Pulmonary artery endothelial cell (primary cell): ENCODE data around the gene SMIM32. TPM values are rescaled to one million over a fixed set of nuclear protein-coding genes. Genes with fewer than 3 reads are reported as not detected.

Experiments
- DNase-seq: peaks from one replicate; pipeline ENCODE4 v3.0.0-alpha.2; 2011; ENCODE audit warnings: low read depth, low spot score
- total RNA-seq: library from RNA; depleted of rRNA; stranded (reverse); fragments of >200 nt; gene quantifications from 2 replicates; pipeline ENCODE4 v1.2.3, GENCODE V29; 2014

The SMIM32 gene
- total RNA-seq, 1 donor from 2014 or later, result not detected

DNA sequence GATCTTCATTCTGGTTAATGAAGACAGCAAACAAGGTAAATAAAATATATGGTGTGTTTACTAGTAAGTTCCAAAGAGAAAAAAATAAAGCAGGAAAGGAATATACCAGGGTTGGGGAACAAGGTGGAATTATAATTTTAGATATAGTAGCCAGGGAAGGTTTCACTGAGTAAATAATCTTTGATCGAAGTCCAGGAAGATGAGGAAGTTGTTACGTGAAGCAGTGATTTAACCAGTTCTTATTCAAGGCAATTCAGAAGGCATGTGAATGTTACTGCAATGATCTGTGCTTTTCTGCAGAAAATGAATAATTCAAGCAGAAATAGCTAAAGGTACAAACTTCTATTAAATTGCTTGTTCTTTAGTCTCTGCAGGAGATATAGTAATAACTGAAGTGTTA lies 6.2 kb downstream of the SMIM32 start:
- DNase-seq, result no peak

DNA sequence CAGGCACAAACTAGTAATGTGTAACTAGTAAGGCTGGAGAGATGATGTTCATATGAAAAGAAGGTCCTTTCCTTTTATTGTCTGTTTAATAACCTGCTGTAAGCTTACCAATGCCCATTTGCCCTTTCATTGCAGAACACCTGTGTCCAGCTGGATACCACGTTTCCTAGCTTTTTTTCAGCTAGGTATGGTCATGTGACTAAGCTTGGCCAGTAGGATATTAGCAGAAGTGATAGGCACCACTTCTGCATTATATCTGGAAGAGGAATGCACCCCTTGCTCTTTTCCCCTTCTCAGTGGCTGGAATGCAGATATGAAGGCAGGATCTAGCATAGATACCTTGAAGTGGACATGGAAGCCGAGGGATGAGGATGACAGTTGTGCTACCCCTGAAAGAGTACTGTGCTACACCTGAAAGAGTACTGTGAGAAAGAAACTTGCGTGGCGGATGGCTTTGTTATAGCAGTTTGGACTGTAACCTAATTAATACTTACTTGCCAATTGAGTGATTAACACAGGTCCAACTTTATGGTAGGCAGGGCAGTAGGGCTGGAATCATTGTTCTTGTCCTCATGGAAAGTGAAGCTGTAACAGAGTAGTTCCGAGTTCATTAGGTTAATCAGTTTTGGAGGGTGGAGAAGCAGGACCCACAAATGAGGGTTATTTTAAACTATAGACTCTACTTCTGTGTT lies 6.8 kb downstream of the SMIM32 start:
- no peak for DNase-seq

DNA sequence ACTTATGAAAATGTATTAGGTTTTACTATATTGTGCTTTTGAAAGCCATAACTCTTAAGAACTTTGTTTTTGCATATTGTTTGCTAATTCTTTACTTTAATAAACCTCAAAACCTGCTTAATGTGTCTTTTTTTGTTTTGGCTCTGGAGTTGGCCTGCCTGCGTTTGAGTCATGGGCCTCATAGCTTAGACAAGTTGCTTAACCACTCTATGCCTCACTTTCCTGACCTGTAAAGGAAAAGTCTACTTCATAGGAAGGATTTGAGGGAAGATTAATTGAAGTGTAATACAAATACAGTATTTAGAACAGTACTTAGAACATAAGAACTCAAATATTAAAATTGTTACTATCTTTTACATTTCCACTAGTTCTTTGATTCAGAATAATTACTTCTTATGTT lies 10.3 kb downstream of the SMIM32 start:
- DNase-seq, result no peak

DNA sequence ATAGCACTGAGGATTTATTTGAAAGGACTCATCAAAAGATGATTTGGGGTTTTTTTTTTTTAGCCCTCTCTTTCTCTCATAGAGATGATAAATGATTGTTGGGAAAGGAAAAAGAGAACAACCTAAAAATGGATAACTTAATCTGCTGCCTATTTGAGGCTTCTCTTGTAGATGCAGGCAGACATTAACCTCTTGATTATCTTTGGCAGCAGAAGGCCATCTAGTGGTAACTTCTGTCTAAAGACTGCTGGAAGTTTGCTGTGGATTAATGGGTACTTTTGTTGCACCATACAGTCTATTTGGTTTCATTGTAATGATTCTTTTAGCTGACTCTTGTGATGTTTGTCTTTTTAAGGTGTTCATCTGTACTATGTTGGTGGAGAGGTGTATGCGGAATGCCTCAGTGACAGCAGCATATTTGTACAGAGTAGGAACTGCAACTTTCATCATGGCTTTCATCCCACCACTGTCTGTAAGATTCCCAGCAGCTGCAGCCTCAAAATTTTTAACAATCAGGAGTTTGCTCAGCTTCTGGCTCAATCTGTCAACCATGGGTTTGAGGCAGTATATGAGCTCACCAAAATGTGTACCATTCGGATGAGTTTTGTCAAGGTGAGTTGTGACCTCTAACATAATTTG lies 18.8 kb downstream of the SMIM32 start:
- DNase-seq, result no peak

DNA sequence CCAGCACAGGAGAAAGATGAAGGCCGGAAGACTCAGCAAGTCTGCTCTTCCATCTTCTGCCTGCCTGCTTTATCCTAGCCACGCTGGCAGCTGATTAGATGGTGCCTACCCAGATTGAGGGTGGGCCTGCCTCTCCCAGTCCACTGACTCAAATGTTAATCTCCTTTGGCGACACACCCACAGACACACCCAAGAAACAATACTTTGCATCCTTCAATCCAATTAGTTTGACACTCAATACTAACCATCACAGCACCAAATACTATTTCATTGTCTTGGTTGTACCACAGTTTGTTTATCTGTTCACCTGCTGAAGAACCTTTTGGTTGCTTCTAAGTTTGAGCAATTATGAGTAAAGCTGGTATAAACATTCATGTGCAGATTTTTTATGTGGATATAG lies 23.7 kb downstream of the SMIM32 start:
- no peak for DNase-seq

DNA sequence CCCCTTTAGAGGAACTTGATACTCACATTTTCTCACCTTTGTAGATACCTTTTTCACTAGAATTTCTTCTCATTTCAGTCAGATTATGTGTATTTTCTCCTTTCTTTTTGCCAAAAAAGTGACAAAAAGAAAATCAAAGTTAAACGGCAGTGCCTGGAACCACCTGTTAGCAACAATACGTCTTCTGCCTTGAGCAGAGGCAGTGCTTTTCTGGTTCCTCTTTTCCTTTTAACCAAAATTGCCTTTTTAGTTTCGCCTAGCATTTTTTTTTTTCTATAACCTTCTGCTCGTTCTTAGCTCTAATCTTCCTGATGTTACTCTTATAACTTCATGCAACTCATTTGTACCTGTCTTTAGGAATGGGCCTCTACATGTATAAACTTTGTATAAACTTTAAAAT lies 26.1 kb downstream of the SMIM32 start:
- no peak for DNase-seq

DNA sequence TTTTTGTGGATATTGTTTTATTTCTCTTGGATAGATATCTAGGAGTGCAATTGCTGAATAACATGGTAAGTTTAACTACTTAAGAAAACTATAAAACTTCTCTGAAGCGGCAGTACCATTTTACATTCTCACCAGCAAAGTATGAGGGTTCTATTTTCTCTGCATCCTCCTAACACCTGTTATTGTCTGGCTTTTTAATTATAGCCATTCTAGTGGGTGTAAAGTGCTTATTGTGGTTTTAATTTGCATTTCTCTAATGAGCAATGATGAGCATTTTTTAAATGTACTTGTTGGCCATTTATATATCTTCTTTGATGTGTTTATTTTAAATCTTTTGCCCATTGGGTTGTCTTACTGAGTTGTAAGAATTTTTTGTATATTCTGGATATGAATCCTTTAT lies 28.7 kb downstream of the SMIM32 start:
- DNase-seq, result no peak

DNA sequence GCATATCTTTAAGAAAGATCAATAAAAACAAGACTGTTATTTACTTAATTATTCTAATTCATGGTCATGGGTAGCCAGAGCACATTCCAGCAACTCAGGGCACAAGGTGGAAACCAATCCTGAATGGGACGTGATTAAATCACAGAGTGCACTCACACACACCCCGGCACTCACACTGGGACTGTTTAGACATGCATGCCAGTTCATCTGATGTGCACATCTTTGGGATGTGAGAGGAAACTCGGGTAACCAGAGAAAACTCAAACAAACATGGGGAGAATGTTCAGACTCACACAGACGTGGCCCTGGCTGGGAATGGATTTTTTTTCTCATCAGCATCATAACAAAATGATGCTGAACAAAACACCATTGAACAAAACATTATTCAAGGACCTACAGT lies 31.0 kb downstream of the SMIM32 start:
- DNase-seq, result no peak

DNA sequence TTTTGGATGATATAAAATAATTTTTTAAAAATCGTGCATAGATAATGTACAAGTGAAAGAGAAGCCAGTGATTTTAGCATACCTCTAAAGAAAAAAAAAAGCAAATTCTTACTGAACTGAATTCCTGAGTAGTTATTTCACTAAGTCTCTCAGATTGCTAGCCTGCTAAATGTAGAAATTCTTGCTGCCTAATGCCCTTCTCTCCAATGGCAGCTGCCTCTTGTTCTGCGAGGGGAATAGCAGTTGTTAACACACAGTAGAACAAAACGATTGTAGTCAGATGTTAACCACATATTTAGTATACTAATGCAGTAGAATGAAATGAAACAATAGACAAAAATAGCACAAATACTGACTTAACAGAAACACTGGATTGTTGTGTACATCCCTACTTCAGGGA lies 33.5 kb downstream of the SMIM32 start:
- DNase-seq, result no peak

DNA sequence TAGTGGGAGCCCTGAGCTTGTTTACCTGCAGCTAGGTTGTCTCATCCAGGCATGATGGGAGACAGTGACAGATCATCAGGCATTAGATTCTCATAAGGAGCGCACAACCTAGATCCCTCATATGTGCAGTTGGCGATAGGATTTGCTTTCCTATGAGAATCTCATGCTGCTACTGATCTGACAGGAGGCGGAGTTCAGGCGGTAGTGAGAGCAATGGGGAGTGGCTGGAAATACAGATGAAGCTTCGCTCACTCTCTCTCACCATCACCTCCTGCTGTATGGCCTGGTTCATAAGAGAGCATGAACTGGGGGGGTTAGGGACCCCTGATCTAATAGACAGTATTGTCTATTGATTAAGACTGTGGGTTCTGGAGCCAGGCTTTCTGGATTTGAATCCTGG lies 35.4 kb downstream of the SMIM32 start:
- no peak for DNase-seq

DNA sequence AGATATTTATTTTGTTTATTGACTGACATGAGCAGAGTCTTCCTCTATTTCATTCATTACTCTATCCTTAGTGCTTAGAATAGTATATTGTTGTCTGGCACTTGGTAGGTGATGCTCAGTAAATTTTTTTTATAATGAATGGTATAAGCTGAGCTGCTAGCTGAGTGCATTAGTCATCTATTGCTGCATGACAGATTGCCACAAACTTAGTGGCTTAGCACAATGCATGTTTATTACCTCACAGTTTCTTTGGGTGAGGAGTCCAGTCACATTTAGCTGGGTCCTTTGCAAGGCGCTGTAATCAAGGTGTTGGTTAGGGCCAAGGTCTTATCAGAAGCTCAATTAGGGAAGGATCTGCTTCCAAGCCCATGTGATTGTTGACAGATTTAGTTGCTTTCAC lies 37.2 kb downstream of the SMIM32 start:
- DNase-seq, result no peak

DNA sequence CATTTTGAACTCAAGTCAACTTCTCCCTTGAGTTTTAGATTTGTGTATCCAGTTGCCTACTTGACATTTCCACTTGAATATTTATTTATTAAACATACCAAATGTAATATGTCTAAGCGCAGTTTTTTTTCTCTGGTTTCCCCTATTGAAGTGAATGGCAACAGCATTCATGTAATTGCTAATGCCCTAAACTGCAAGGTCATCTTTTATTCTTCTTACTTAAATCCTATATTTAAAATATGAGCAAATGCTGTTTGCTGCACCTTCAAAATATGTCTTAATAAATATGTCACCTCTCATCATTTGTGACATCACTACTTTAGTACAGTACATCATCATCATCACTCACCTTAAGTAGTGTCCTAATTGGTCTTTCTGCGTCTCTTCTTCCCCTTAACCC lies 37.9 kb downstream of the SMIM32 start:
- DNase-seq, result no peak

DNA sequence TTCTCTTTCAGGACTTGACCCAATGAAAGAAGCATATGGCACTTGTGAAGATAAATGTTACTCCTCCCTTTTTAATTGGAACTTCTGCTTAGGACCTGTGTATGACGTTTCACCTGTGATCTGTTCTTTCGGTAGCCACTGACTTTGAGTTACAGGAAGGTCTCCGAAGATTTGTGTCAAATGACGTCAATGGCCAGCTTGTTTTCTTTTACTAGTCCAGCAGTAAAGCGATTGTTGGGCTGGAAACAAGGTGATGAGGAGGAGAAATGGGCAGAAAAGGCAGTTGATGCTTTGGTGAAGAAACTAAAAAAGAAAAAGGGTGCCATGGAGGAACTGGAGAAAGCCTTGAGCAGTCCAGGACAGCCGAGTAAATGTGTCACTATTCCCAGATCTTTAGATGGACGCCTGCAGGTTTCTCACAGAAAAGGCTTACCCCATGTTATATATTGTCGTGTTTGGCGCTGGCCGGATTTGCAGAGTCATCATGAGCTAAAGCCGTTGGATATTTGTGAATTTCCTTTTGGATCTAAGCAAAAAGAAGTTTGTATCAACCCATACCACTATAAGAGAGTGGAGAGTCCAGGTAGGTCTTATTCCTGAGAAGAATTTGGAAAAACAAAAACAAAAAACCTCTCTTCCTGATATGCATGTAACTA lies 39.3 kb downstream of the SMIM32 start:
- DNase-seq, result no peak

DNA sequence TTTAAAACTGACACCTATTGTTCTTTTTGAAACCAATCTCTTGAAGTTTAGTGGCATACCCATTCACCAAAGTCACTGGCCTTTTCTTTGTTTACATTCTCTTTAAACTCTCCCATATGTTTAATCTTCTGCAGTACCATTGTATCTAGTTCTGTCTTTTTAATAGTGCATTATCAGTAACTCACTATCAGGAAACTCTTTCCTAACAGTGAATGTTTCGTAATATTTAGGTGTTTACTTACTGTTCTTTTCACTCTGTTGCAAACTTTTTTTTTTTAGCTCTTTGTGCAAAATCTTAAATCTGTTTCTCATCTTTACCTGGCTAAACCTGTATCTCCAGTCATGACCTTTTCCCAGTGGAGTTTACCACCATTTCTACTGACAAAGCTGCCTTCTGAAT lies 43.1 kb downstream of the SMIM32 start:
- DNase-seq, result no peak

DNA sequence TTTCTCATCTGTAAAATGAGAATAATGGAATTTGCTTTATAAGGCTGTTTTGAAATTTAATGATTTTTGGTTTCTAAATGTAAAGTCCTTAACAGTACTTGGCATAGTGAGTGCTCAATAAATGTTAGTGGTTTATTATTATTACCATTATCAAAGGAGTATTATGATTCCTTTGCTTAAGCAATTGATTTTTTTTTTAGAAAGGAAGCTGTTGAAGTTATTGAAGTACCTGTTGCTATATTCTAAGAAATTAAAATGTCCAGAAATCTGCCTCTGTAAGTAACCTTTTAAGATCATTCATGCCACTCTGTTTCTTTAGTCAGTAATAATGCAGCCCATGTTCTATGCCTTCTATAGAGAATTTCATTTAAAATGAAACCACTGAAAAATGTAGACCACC lies 45.3 kb downstream of the SMIM32 start:
- DNase-seq, result no peak

DNA sequence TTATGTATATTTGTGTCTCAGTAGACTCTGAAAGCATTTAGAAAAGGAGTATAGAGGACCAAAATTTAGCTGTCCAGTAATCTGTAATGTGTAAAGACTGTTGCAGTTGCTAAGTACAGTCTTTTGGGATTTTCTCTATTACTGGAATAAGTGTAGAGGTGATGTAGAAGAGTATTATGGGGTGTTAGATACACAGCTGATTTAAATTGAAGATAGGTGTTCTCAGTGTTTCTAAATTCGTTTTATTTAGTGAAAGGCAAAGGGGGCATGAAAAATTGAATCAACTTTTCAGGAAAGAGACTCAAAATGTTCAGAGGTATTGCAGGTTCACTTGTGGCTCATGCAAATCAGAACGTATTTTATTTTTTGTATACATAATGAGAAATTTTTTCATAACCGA lies 46.8 kb downstream of the SMIM32 start:
- DNase-seq, result no peak

DNA sequence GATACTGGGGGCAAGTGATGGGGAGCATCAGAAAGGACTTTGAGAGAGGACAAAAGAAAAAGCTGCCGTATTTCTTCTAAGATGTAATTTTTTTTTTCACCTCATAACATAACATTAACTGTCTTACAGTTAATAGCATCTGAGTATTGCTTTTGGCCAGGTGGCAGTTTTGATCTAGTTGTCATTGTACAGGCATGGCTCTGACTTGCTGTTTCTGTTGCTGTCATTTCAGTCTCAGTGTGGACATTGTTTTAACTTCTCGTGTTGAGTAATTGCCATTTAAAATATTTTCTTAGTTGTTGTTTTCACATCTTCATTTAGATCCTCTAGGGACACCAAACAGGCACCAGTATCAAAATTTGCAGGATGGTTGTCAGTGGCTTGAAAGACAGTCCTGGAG lies 47.9 kb downstream of the SMIM32 start:
- no peak for DNase-seq

DNA sequence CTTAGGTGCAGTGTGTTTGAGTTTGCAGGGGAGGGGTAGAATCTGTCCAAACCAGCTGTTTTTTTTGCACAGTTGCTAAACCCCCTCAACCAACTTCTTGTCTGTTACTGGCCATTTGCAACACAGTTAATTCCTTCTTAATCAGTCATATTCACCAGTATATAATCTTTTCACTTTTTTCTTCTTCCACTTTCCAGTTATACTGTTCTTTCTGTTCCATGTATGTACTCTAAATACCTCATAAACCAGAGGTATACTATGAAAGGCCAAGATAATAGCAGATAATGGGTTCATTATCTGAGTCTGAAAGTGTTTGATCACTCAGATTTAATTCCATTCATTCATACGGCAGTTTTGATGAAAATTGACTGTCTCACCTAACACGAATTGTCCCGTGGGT lies 49.2 kb downstream of the SMIM32 start:
- no peak for DNase-seq

DNA sequence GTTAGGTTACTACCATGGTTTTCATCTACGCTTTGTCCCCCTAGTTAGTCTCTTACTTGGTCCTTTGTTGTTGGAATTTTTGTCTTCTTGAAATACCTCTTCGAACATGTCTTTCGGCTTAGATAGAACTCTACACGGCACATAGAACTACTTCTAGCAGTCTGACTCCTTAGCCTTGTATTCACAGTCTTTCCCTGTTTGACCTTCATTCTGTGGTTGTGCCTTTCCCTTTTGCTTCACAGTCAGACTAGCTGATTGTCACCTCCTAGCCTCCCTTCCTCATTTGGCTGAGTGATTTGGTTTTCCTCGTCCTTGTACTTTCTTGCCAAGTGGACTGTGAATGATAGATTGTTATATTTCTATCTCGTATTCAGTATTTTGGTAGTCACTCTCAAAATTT lies 49.6 kb downstream of the SMIM32 start:
- DNase-seq, result no peak

DNA sequence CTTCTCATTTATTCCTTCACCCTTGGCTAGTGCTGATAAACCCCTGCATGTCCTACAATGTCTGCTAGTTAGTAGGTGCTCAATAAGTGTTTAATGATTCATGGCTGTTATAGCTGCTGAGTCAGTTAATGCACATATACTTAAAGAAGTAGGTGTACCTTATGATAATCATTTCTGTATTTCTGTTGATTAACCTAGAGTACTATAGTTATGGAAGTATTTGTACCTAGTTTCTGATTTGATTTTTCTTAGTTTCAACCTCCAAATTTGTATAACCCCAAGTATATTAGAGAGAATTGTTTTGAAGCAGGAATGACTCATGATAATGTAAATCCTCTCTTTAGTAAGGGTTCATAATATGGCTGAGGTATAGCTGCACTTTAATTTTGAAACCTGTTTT lies 51.4 kb downstream of the SMIM32 start:
- no peak for DNase-seq
